Measurements from ENCODE around the gene CBLB. TPM values are rescaled to one million over a fixed set of nuclear protein-coding genes. Genes with fewer than 3 reads are reported as not detected.

CBLB gene
- total RNA-seq, 1 experiment from 2014 or later, result 19.4 TPM

DNA sequence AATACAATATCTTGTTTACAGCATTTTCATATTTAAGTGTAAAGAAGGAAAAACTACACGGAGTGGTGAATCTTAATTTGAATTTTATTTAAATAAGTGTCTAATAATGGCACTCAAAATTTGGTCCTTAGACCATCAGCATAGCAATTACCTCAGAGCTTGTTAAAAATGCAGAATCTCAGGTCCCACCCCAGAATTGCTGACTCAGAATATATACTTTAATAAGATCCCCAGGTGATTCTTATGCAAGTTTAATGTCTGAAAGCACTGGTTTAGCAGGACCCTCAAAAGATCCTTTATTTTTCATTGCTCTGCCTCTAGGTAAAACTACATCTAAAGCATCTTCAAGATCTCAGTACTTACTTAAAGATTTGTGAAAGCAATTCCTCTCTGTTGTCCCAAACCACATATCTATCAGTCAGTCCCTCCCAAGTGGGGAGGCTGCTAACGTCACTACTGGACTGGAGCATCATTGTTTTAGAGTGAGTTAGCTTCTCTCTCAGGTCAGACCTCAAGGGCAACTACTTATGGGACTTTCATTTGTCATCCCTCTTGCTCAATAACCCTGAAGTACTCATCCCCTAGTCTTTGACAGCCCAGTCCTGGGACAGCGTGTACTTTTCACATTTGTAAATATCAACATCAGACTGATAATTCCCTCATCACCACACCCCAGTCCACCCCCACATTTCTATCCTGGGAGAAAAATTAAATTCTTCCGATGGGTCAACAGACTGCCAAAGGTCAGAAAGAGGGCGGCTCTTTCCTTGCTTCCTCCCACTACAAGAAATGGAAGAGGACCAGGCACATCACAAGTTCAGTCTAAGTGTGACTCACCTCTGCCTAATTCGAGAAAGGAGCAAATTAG is 76.7 kb downstream of the CBLB start:
- peak; percentile 88 for DNase-seq (ENCODE audit: extremely low read depth, low read depth)

DNA sequence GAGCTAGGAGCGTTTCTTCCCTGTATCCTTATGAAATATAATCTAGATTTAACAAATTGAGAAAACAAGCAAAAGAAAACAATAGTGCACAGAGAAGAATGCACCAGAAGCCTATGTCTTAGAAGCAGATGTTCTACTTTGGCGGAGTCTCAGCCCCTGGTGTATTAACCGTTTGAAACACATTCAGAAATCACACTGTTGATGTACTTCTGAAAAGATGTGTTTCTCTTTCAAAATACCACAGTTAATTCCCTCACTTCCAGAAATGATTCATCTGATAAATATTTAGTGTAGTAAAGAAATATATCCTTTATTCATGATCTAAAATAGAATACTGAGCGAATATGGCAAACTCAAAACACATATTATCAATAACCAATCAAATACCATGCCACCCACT is 77.7 kb downstream of the CBLB start:
- no peak for DNase-seq (ENCODE audit: extremely low read depth, low read depth)

DNA sequence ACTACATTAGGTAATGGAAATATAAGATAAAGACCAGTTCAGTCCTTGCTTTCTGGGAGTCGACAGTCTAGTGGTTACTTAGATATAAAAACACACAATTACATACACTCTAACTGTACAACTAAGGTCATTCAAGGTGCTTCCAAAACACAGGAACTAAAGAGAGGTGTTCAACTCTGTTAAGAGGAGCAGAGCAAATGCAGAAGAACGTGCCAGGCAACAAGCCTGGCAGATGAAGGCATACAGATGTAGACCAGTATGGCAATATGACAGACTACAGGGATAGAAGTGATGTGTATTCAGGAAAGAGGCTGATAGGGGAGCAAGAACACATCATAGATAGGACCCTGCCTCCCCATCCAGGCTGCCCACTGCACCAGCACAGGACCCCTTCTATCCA is 78.3 kb downstream of the CBLB start:
- no peak for DNase-seq (ENCODE audit: extremely low read depth, low read depth)

DNA sequence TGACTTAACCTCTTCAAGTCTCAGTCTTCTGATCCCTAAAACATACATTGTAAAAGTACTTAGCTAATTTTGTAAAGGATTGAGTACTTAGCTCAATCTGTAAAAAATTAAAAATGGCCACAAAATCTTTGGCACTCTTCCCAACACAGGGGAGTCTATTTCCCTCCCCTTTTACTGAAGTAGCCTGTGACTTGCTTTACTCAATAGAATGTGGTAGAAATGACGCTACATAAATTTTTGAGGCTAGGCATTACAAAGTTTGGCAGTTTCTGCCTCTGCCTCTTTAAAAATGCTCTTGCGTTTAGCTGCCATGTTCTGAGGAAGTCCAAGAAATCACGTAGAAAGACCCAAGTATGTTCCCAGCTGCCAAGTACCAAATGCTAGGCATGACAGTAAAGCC is 80.2 kb downstream of the CBLB start:
- no peak for DNase-seq (ENCODE audit: extremely low read depth, low read depth)

DNA sequence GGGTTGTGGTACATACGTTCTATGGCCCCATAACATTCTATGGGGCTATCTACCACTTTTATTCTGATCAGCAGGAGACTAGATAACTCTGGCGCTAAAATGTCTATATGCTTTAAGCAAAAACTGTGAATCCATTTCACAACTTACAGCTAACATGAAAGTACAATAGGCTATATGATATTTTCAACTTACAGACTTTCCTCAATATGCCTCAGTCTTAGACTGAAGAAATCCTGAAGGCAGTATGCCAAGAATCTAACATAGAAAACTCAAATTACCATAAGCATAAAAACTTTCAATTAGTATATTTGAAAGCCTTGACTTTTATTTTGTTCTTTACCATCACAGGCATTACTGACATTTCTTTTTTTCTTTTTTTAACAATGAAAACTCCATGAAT is 81.4 kb downstream of the CBLB start:
- no peak for DNase-seq (ENCODE audit: extremely low read depth, low read depth)

DNA sequence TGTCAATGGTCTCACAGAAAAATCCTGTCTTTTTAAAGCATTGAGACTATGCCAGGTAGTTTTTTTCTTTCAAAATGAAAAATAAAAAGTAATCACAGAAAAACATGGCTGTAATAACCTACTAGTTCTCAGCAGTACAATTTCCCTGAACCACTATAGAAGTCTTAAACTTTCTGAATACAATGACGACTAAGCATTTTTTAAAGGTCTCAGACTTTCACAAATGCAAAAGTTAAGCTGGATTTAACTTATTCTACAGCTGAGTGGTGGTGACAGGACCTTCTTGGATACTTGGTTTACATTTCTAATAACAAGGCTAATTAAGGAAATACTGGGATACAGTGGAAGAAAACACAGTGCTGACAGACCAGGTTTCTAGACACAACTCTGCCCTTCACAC is 81.8 kb downstream of the CBLB start:
- no peak for DNase-seq (ENCODE audit: extremely low read depth, low read depth)

DNA sequence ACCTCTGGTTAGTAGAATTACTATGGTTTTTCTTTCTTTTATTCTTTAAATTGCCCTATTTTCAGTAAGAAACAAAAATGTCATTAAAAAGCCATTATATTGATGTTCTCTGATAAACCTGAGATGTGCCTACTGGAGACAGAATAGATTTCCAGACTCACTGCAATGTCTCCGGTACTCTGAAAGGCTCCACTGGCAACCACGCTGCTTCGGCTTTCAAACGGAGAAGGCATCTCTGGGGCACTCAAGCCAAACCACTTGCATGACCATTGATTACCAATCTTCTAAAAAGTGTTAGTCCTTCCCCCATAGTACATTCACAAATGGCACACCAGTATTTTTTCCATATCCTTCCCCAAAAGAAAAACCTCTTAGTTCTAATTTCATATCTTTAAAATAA is 82.6 kb downstream of the CBLB start:
- DNase-seq (ENCODE audit: extremely low read depth, low read depth), result no peak

DNA sequence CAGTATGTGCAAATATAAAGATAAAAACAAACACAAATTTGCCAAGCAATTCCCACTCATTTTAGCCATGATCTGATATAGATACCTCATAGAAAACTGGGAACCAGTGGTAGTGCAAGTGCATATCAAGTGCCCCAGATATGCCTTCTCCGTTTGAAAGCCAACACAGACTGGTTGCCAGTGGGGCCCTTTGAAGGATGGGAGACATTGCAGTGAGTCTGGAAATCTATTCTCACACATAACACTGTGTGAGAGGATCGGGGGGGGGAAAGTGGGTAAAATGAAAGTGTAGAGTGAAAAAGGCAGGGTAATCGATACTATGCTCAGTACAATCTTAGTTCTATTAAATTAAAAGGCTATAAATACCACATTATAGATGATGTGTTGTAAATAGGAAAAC is 83.0 kb downstream of the CBLB start:
- no peak for DNase-seq (ENCODE audit: extremely low read depth, low read depth)

DNA sequence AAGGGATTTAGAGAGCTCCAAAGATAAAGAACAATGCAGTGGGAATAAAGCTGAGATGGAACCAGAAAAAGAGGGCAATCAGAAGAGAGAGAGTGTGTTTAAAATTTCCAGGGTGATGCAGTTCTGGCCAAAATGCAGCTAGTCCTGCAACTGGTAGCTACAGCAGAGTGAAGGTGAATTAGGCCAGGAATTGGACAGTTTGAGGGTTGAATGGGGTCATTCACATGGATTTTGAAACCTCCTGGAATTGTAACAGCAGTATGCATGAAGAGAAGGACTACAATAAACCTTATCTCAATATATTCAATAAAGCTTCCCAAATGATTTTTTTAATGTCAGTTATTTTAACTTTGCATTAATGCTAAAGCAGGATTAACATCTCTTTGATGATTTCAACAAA is 85.2 kb downstream of the CBLB start:
- no peak for DNase-seq (ENCODE audit: extremely low read depth, low read depth)

DNA sequence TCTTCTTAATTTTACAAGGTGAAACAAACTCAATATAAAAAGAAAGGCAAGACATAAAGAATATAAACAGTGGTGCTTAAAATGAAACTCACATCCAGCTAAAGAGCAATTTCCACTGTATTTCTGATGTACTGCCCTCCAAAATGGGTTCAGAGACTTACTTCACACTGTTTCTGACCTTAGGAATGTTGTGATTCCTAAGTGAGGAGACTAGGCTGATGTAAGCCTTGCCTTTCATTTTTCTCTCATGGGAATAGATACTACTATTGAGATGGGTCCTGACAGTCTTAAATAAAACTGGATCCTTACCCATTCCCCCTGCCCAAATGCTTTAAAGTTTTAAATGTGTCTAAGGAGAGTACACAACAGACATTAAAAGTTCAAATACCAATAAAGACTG is 86.9 kb downstream of the CBLB start:
- no peak for DNase-seq (ENCODE audit: extremely low read depth, low read depth)

DNA sequence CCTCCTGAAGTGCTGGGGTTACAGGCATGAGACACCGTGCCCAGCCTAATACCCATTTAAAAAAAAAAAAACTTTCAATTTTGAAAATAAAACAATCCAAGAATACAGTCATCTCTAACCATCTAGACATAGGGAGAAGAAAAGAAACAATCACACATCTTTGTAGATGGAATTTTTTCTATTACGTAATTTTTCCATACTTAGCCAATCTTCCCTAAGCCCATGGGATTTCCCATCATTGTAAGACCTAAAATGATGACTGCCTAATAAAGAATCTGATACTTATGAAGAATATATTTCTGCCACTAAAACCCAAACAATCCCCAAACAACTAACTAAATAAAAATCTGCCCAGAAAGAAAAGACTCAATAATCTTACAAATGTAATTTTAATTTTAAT is 88.7 kb downstream of the CBLB start:
- no peak for DNase-seq (ENCODE audit: extremely low read depth, low read depth)

DNA sequence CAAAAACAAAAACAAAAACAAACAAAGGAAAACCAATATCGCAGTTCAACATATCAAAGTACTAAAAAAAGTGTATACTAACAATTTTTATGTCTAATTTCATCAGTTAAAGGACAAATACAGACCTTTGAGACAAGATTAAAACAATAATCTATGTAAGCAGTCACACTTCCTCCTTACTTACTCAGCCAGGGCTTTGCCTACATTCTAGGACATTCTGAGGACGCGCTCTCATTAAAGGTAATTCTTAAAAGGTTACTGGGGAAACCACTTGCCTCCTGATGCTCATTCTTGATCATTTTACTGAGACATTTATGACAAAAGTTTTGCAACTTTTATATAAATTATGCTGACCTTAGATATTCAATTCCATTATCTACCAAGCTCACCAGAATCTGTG is 93.4 kb downstream of the CBLB start:
- DNase-seq (ENCODE audit: extremely low read depth, low read depth), result no peak

DNA sequence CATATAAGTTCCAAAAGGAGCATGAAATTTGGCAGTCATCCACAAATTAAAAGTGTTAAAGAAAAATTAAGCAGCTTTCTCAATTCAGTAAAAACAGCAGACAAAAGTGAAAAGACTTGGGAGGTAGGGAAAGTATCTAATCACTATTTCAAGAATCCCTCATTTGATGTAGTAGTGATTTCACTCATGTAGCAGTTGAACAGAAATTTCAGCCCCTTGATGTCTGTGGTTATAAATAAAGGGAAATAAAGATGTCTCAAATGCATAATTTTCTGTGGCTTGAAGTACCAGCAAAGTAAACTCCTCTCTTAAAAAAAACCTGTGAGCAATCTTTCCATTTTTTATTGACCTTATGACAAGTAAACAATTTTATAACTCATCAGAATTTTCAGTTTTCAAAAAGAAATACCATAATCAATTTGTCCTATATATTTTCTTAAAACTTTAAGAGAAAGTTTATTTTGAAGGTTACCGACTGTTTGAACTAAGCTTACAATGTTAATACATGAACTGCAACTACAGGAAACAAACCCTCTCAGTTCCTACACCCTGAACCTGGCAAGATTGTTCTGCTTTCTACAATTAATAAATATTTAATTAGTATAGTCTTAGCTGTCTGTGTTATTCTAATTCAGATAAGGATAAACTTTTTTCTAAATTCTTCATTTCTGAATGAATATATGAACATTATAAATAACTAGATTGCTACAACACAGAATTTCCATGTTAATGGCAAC is 94.2 kb downstream of the CBLB start:
- DNase-seq (ENCODE audit: extremely low read depth, low read depth), result no peak

DNA sequence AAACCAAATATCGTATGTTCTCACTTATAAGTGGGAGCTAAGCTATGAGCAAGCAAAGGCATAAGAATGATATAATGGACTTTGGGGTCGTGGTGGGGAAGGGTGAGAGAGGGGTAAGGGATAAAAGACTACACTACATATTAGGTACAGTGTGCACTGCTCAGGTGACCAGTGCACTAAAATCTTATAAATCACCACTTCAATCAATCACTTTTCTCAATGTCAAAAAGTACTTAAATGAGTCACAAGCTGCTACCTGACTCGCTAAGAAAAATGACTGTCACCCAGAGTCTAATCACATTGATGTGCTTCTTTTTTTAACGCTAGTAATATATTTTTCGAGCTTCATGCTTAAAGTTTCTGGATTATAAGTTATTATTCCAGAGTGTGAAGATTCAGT is 95.5 kb downstream of the CBLB start:
- no peak for DNase-seq (ENCODE audit: extremely low read depth, low read depth)

DNA sequence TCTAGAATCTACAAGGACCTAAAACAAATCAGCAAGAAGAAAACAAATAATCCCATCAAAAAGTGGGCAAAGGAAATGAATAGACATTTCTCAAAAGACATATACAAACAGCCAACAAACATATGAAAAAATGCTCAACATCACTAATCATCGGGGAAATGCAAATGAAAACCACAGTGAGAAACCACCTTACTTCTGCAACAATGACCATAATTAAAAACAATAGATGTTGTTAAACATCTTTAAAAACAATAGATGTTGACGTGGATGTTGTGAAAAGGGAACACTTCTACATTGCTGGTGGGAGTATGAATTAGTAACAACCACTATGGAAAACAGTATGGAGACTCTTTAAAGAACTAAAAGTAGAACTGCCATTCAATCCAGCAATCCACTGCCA is 96.2 kb downstream of the CBLB start:
- DNase-seq (ENCODE audit: extremely low read depth, low read depth), result no peak

DNA sequence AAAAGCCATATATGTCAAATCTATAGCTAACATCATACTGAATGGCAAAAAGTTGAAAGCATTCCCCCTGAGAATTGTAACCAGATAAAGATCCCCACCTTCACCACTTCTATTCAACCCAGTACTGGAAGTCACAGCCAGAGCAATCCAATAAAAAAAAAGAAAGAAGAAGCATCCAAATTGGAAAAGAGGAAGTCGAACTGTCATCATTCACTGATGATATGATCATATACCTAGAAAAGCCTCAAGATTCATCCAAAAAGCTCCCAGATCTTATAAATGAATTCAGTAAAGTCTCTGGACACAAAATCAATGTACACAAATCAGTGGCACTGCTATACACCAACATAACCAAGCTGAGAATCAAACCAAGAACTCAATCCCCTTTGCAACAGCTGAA is 97.4 kb downstream of the CBLB start:
- no peak for DNase-seq (ENCODE audit: extremely low read depth, low read depth)

DNA sequence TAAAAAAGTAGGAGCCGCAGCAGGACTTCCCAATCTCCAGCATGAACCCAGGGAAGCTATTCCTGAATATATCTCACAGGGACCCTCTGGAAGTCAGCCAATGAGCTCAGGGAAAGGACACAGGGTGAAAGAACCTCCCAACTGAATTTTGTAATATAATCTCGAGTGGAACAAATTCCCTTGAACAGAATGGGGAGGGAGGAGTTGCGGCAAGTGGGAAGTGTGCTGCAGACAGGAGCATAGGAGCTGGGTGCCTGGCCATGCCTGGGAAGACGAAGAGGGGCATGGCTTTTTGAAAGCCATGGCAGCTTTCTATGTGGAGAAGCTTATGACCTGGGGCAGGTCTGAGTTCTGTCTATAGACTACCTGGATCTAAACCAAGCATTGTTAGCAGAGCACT is 98.4 kb downstream of the CBLB start:
- no peak for DNase-seq (ENCODE audit: extremely low read depth, low read depth)

DNA sequence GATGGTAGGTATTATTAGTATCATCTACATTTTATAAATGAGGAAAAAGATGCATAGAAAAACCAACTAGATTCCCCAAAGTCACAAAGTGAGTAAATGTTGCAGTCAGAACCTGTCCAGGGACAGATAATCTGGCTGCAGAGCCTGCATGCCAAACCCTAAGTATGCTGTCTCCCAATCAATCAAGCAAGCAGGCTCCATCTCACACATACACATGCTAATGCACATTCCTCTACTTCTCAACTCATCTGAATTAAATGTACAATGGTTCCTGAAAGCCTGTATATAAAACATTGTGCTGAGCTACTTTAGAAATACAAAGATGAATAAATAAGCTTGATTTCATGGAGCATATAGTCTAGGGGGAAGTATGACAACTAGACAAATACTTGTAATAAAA is 101.0 kb downstream of the CBLB start:
- DNase-seq (ENCODE audit: extremely low read depth, low read depth), result no peak

DNA sequence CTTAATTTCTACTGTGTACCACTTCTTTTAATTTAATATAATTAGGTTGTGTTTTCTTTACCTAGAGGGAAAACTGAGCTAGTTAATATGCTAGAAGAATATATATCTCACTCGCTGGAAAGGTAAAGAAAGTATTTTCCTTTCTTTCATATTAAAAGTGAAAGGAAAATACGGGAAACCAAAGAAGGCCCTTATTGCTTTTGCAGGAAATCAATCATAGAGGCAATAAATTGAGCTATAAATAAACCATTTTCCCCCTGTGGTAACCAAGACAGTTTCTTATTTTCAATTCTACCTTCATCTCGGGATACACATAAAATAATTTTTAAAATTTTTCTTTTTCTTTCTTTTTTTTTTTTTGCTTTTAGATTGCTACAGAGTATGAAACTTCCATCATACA is 101.6 kb downstream of the CBLB start:
- no peak for DNase-seq (ENCODE audit: extremely low read depth, low read depth)

DNA sequence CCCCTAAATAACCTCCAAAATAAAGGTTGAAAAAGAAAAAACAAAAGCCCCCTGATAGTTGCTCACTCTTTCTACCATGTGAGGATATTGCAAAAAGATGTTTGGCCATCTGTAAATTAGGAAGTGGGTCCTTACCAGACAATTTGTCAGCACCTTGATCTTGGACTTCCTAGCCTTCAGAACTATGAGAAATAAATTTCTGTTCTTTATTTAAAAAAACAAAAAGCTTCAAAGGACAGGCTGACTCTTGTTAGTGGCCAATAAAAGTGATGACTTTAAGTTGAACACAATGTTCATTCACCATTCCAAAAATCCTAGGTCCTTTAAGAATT is 103.5 kb downstream of the CBLB start:
- no peak for DNase-seq (ENCODE audit: extremely low read depth, low read depth)

DNA sequence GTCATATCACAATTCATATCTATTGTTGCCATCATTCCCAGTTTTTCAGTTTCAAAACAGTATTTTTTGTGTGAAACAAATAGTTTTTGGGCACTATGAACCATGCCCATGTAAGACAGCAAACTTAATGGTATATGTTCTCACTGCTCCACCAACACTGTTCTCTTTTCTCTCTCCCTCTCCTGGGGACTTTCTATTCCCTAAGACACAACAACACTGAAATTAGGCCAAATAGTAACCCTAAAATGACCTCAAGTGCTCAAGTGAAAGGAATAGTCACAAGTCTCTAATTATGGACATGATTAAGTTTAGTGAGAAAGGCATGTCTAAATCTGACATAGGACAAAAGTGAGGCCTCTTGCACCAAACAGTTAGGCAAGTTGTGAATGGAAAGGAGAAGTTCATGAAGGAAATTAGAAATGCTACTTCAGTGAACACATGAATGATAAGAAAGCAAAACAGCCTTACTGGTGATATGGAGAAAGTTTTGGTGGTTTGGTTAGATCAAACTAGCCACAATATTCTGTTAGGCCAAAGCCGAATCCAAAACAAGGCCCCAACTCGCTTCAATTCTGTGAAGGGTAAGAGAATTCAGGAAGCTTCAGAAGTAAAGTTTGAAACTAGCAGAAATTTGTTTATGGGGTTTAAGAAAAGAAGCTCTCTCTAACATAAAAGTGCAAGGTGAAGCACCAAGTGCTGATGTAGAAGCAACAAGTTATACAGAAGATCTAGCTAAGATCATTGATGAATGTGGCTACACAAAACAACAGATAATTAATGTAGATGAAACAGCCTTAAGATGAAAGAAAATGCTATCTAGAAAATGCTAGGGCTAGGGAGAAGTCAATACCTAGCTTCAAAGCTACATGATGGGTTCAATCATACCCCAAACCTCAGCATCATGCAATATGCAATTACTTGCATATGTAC is 104.2 kb downstream of the CBLB start:
- DNase-seq (ENCODE audit: extremely low read depth, low read depth), result no peak

Data from NCI-H460 (cell line).